Fibroblast of upper back skin (primary cell): ENCODE measurements around the gene IL1RAPL1.
"Not testable (repeated sequence)": the region's sequence is repeated elsewhere in the genome, so short reads cannot be mapped to it uniquely, and the experiment has no call there.

Source experiments
- DNase-seq: peaks from one replicate; pipeline ENCODE4 v3.0.0-alpha.2; 2013

IL1RAPL1 gene

DNA sequence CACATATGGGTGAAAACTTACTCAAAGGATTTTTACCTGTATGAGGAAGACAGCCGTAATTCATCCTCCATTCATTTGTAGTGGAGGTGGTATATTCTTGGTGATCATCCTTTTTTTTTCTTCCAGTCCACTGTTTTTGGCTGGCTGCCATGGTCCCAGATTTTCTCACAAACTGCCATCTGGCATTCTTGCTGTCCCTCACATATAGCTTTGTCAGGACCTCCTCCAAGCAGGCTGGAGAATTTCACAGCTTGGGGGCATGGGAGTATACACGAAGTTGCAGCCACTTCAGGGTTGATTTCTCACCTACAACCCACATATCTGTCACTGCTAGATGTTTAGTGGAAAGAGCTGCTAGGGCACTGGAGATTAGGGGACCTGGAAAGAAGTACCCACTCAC, 401.0 kb downstream of the IL1RAPL1 start:
- no peak for DNase-seq

DNA sequence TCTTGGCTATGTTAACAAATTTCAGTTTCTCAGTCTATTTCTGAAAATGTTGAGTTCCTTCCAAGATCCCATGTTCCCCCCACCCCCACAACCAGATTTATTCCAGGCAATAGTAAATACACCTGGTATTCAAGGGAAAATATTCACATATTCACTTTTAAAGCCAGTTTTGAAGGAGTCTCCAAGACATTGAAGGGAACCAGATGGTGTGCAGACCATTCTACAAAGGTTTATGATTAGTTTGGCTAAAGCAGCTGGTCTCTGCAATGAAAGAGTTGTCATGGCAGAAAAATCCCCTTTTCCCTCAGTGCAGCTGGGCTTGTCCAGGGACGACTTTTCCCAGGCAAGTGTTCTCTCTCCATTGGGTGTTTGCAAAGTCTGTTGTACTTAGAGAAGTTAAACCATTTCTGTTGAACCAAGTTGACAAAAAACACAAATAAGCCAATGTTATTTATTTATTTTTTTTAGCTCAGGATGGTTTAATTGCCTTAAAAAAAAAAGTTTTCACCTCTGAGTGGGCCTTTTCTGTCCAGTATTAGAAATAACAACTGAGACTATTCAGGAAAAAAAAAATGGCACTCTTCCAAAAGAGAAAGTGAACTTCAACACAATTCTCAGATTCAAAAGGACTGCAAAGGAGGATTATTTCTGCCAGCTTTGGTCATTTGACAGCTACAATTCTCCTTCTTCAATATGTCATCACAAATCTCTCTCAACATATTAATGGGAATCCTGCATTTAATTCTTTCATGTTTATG, 410.6 kb downstream of the IL1RAPL1 start:
- peak; percentile 43 for DNase-seq

GRCh38 chrX:28998609-28999135, 411.4 kb downstream of the IL1RAPL1 start:
- DNase-seq: no peak

GRCh38 chrX:29012867-29013266, 425.6 kb downstream of the IL1RAPL1 start:
- DNase-seq: no peak

DNA sequence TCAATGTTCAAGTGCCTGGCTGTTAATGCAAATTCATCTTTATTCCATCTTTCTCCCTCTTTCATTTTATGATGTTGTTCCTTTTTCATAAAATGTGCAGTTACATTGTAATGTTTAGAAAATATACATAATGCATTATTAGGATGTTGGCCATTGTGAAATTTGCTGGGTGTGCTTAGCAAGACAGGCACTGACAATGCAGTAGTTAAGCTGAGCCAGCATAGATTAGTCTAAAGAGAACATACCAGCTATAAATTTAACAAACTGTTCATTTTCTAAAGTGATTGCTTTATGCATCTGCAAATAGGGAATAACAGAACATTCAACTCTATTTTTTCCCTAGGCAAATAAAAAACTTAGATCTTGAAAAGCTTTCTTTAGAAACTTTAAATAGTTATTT, 436.0 kb downstream of the IL1RAPL1 start:
- no peak for DNase-seq

GRCh38 chrX:29024871-29025270, 437.6 kb downstream of the IL1RAPL1 start:
- DNase-seq: peak; percentile 54

- DNase-seq: no peak
Measured at GRCh38 chrX:29039501-29039900, 452.3 kb downstream of the IL1RAPL1 start.

DNA sequence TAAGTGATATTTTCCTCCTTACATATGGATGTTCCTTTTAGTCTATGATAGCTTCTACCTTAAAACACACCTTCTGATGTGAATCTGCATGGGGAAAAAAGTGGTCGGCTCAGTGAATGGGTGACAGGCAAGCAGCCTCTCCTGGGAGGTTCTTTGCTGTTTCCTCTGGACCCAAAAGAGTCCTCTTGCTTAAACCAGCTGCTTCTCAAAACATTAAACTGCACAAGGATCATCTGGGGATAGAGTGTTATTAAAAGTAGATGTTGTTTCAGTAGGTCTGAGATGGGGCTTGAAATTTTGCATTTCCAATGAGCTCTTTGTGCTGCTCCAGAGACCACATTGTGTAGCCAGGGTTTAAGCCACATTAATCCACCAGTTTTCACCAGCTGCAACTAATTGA, 452.9 kb downstream of the IL1RAPL1 start:
- DNase-seq: no peak

GRCh38 chrX:29042341-29042740, 455.1 kb downstream of the IL1RAPL1 start:
- DNase-seq: no peak

DNA sequence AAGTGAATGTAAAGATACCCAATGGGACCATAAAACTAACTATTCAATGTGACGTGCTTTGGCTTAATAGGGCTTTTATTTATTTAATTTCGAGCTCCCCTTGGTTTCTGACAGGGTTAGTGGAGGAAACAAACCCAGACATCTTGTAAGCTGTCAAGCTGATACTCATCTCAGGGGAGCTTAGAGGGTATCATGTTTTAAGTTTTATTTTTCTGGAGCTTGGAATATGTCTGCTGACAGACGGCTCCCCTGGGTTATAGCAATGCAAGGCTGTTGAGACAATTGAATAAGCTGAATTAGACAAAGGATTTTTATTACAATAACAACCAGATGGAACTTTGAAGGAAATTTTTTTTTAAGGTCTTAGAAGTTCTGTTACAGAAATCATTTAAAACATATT, 456.5 kb downstream of the IL1RAPL1 start:
- no peak for DNase-seq

DNA sequence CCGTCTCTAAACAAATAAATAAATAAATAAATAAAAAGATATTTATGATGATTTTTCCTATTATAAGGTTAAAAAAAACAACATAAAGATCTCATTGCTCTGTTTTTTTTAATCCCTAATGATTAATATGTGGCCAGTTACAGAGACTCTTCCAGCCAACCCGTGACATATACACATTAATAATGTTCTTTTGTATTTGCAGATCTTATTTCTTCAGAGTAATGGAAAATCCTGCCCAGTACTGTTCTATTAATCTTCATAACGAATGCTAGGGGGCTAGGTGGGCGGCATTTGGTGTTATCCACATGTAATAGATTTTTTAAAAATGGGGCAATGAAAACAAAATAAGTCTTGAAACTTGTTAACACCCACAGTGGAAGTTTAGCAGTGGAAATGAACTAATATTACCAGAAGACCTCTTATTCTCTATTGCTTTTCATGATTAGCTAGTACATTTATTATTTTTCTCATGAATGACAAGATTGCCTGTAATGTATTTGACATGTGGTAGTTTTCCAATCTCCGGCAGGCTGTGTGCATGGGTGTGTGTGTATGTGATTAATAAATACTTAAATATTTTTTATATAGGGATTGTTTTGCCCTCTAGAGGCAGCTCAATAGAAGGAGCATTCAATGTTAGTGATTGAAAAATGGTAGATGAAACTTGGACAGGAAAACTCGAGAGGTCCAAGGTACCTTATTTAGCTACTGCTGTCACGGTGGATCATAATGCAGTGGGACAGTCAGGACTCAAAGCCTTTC, 457.4 kb downstream of the IL1RAPL1 start:
- peak; percentile 15 for DNase-seq

DNA sequence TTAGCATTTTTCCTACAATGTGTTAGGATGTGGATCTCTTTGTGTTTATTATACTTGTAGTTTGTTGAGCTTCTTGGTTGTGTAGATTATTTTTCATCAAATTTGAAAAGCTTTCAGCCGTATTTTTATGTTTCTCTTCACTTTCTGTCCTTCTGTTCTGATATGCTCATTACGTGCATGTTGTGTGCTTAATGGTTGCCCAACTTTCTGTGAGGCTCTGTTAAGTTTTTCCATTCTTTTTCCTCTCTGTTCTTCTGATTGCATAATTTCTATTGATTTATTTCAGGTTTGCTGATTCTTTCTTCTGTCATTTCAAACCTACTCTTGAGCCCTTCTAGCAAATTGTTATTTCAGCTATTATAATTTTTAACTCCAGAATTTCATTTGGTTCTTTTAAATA, 478.2 kb downstream of the IL1RAPL1 start:
- DNase-seq: no peak

- no peak for DNase-seq
Measured at GRCh38 chrX:29066516-29066915, 479.3 kb downstream of the IL1RAPL1 start.

DNA sequence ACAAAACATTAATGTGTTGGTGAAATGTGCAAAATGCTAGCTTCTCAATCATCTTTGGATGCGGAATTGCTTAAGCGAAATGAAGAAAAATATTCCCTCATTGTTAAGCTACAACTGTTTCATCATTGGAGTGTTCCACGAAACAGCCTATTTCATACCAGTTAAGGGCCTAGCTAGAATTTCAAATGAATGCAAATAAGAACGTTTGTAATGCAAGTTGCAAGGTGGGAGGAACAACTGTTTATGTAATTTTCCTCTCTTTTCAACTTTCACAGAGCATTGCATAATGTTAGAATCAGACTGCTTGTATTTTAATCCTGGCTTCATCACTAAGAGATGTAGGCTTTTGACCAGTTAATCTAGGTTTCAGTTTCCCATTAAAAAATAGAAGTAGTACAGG, 480.1 kb downstream of the IL1RAPL1 start:
- DNase-seq: no peak

- peak; percentile 78 for DNase-seq
Measured at GRCh38 chrX:29071525-29072320, 484.5 kb downstream of the IL1RAPL1 start.

GRCh38 chrX:29082558-29082957, 495.3 kb downstream of the IL1RAPL1 start:
- no peak for DNase-seq

DNA sequence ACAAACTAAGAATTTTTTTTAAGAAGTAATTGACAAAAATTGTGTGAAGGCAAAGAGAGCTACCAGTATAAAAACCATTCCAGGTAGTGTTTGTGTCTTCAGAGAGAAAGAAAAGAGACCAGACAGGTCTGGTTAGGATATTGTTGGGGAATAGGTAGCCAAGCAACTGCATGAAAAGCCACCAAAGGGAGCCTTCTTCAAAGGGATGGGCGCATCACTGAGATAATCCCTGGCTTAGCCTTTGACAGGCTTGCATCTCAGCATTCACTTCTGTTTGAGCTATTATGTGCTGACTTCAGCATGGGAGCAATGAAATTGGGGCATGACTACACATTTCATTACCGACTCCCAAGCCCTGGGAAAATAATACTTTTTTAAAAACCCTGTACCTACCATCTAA, 496.6 kb downstream of the IL1RAPL1 start:
- DNase-seq: no peak

DNA sequence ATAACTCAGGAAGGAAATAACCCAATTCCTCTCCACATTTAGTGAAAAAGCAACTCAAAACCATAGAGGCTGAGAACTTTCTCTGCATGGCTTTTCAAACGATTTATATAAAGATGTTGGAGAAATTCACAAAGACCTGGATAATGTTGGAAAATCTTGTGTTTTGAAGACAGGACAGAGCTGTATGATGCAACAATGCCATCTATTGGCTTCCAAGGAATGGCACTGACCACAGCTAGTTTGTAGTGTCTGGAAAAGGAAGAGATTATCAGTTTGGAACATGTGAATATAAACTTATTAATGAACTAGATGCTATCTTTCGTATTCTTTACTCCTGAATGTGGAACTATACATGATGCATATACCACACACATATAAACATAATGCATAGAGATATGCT, 503.6 kb downstream of the IL1RAPL1 start:
- DNase-seq: peak; percentile 37

GRCh38 chrX:29107231-29107630, 520.0 kb downstream of the IL1RAPL1 start:
- DNase-seq: no peak

GRCh38 chrX:29110041-29110440, 522.8 kb downstream of the IL1RAPL1 start:
- no peak for DNase-seq

GRCh38 chrX:29113221-29113620, 526.0 kb downstream of the IL1RAPL1 start:
- no peak for DNase-seq

DNA sequence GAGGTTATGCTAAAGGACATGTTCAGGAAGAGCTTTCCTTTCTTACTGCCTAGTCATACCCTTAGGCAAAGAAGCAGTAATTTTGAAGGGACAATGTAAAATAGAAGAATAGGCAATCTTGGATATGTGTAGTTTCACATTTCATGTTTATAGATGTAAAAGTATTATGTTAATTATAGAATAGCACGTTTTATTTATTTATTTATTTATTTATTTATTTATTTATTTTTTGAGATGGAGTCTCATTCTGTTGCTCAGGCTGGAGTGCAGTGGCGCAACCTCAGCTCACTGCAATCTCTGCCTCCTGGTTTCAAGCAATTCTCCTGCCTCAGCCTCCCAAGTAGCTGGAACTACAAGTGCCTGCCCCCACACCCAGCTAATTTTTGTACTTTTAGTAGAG, 535.6 kb downstream of the IL1RAPL1 start:
- DNase-seq: not testable (repeated sequence)

GRCh38 chrX:29130905-29131304, 543.7 kb downstream of the IL1RAPL1 start:
- no peak for DNase-seq
